Germinal center (tissue), 1 donor: Measurements from ENCODE around the gene MCM5.
"Not testable (repeated sequence)": the region's sequence is repeated elsewhere in the genome, so short reads cannot be mapped to it uniquely, and the experiment has no call there.

Experiments
- DNase-seq: peaks from one replicate; pipeline ENCODE4 v3.0.0; 2012; ENCODE audit warnings: mixed read lengths, low spot score

Gene MCM5

GRCh38 chr22:35399678-35400500, at the start of gene MCM5:
MCM5 (plus strand) TSS chr22:35400140; CDS start chr22:35400439, 299 bp downstream.
- DNase-seq = peak; percentile 99

GRCh38 chr22:35350539-35351503, 49.1 kb upstream of the MCM5 start:
- DNase-seq = peak; percentile 90

- peak; percentile 83 for DNase-seq
Observed at GRCh38 chr22:35352214-35353111, 47.5 kb upstream of the MCM5 start.

GRCh38 chr22:35353318-35353717, 46.6 kb upstream of the MCM5 start:
- DNase-seq = peak; percentile 22

- DNase-seq = no peak
Observed at GRCh38 chr22:35354068-35354467, 45.9 kb upstream of the MCM5 start.

- no peak for DNase-seq
Observed at GRCh38 chr22:35357883-35358621, 41.9 kb upstream of the MCM5 start.

GRCh38 chr22:35359380-35360065, 40.4 kb upstream of the MCM5 start:
- no peak for DNase-seq

- DNase-seq = no peak
Observed at GRCh38 chr22:35361001-35361558, 38.9 kb upstream of the MCM5 start.

GRCh38 chr22:35363566-35364086, 36.3 kb upstream of the MCM5 start:
- DNase-seq = no peak

GRCh38 chr22:35364230-35364629, 35.7 kb upstream of the MCM5 start:
- DNase-seq = not testable (repeated sequence)

GRCh38 chr22:35367331-35367886, 32.5 kb upstream of the MCM5 start:
- DNase-seq = peak; percentile 59

- no peak for DNase-seq
Observed at GRCh38 chr22:35368386-35368785, 31.6 kb upstream of the MCM5 start.

GRCh38 chr22:35369996-35370395, 29.9 kb upstream of the MCM5 start:
- DNase-seq = no peak

- DNase-seq = no peak
Observed at GRCh38 chr22:35373781-35374180, 26.2 kb upstream of the MCM5 start.

- no peak for DNase-seq
Observed at GRCh38 chr22:35375031-35375430, 24.9 kb upstream of the MCM5 start.

GRCh38 chr22:35375526-35375925, 24.4 kb upstream of the MCM5 start:
- DNase-seq = no peak

GRCh38 chr22:35376728-35377472, 23.0 kb upstream of the MCM5 start:
- peak; percentile 68 for DNase-seq

- DNase-seq = no peak
Observed at GRCh38 chr22:35377735-35378134, 22.2 kb upstream of the MCM5 start.

GRCh38 chr22:35378621-35379020, 21.3 kb upstream of the MCM5 start:
- no peak for DNase-seq
